H9 (cell line): ENCODE measurements around the gene UBE4B. TPM values are rescaled to one million over a fixed set of nuclear protein-coding genes. Genes with fewer than 3 reads are reported as not detected.

ENCODE experiments used
- DNase-seq: peaks from one replicate; pipeline ENCODE4 v3.0.0-alpha.2; 2017
- H2AFZ ChIP-seq: one replicate; pipeline ENCODE4 v1.6.1; 2013; ENCODE audit warnings: mild to moderate bottlenecking, low read length, control low read depth, moderate library complexity
- H2AK5ac ChIP-seq: 2 replicates; pipeline ENCODE4 v1.6.1; 2013; ENCODE audit warnings: low read length, control low read depth, mixed read lengths; ENCODE audit not compliant: insufficient read length
- H2BK120ac ChIP-seq: one replicate; pipeline ENCODE4 v1.6.1; 2013; ENCODE audit warnings: low read depth, mild to moderate bottlenecking, low read length, control low read depth, inconsistent platforms; ENCODE audit not compliant: poor library complexity, severe bottlenecking
- H2BK12ac ChIP-seq: 2 replicates; pipeline ENCODE4 v1.6.1; 2013; ENCODE audit warnings: low read length, control low read depth, mixed read lengths, low read depth; ENCODE audit not compliant: insufficient read length
- H2BK15ac ChIP-seq: 2 replicates; pipeline ENCODE4 v1.6.1; 2013; ENCODE audit warnings: low read depth, low read length, control low read depth
- H2BK20ac ChIP-seq: one replicate; pipeline ENCODE4 v1.6.1; 2013; ENCODE audit warnings: low read depth, mild to moderate bottlenecking, low read length, control low read depth, inconsistent platforms; ENCODE audit not compliant: poor library complexity, severe bottlenecking
- H2BK5ac ChIP-seq: 2 replicates; pipeline ENCODE4 v1.6.1; 2013; ENCODE audit warnings: low read length, control low read depth, mixed read lengths; ENCODE audit not compliant: insufficient read length
- H3K14ac ChIP-seq: 2 replicates; pipeline ENCODE4 v1.6.1; 2013; ENCODE audit warnings: low read length, control low read depth; ENCODE audit not compliant: insufficient read depth
- H3K18ac ChIP-seq: 2 replicates; pipeline ENCODE4 v1.6.1; 2013; ENCODE audit warnings: low read depth, mild to moderate bottlenecking, mixed read lengths, low read length, control low read depth; ENCODE audit not compliant: insufficient read length
- H3K23ac ChIP-seq: 2 replicates; pipeline ENCODE4 v1.6.1; 2013; ENCODE audit warnings: low read length, control low read depth, mixed read lengths, low read depth; ENCODE audit not compliant: insufficient read length
- H3K23me2 ChIP-seq: 2 replicates; pipeline ENCODE4 v1.6.1; 2013; ENCODE audit warnings: low read depth, mild to moderate bottlenecking, mixed read lengths, low read length, control low read depth; ENCODE audit not compliant: insufficient read length, poor library complexity, severe bottlenecking
- H3K27ac ChIP-seq: 2 replicates; pipeline ENCODE4 v1.5.1; 2013; ENCODE audit warnings: low read length, control low read depth, mixed read lengths, low read depth; ENCODE audit not compliant: insufficient read length
- H3K27me3 ChIP-seq: 2 replicates; pipeline ENCODE4 v1.6.1; 2013; ENCODE audit warnings: low read length, control low read depth, inconsistent platforms; ENCODE audit not compliant: insufficient read depth
- H3K4ac ChIP-seq: 2 replicates; pipeline ENCODE4 v1.6.1; 2013; ENCODE audit warnings: low read depth, mild to moderate bottlenecking, control low read depth, inconsistent platforms, low read length, moderate library complexity
- H3K4me1 ChIP-seq: 2 replicates; pipeline ENCODE4 v1.6.1; 2013; ENCODE audit warnings: low read length, control low read depth, inconsistent platforms; ENCODE audit not compliant: insufficient read depth
- H3K4me2 ChIP-seq: 2 replicates; pipeline ENCODE4 v1.6.1; 2013; ENCODE audit warnings: low read length, control low read depth, mixed read lengths; ENCODE audit not compliant: insufficient read length, insufficient read depth
- H3K56ac ChIP-seq: 2 replicates; pipeline ENCODE4 v1.6.1; 2013; ENCODE audit warnings: low read depth, mild to moderate bottlenecking, mixed read lengths, low read length, control low read depth; ENCODE audit not compliant: insufficient read length
- H3K79me1 ChIP-seq: 2 replicates; pipeline ENCODE4 v1.6.1; 2013; ENCODE audit warnings: low read depth, mild to moderate bottlenecking, moderate library complexity, low read length, control low read depth, inconsistent platforms; ENCODE audit not compliant: insufficient read depth, poor library complexity, severe bottlenecking
- H3K79me2 ChIP-seq: 2 replicates; pipeline ENCODE4 v1.6.1; 2013; ENCODE audit warnings: low read length, control low read depth, inconsistent platforms; ENCODE audit not compliant: insufficient read depth
- H3K9ac ChIP-seq: 2 replicates; pipeline ENCODE4 v1.6.1; 2013; ENCODE audit warnings: low read length, control low read depth, mixed read lengths; ENCODE audit not compliant: insufficient read length; ENCODE audit errors: extremely low read depth
- H3K9me3 ChIP-seq: one replicate; pipeline ENCODE4 v1.6.1; 2013; ENCODE audit warnings: low read depth, low read length, inconsistent platforms; ENCODE audit not compliant: control insufficient read depth
- H3T11ph ChIP-seq: one replicate; pipeline ENCODE4 v1.6.1; 2013; ENCODE audit warnings: mild to moderate bottlenecking, low read length, control low read depth, inconsistent platforms
- H4K20me1 ChIP-seq: one replicate; pipeline ENCODE4 v1.6.1; 2013; ENCODE audit not compliant: control insufficient read depth, insufficient read length, insufficient read depth
- H4K5ac ChIP-seq: 2 replicates; pipeline ENCODE4 v1.6.1; 2013; ENCODE audit warnings: low read depth, mild to moderate bottlenecking, mixed read lengths, low read length, control low read depth; ENCODE audit not compliant: insufficient read length
- H4K8ac ChIP-seq: replicated peaks from 2 replicates; pipeline ENCODE4 v1.6.1; 2013; ENCODE audit warnings: low read length, control low read depth, mixed read lengths, low read depth; ENCODE audit not compliant: insufficient read length
- H4K91ac ChIP-seq: 2 replicates; pipeline ENCODE4 v1.6.1; 2013; ENCODE audit warnings: low read depth, mild to moderate bottlenecking, moderate library complexity, mixed read lengths, low read length, control low read depth; ENCODE audit not compliant: insufficient read length
- H3K27ac Mint-ChIP-seq, 3 experiments: 2 replicates in 2 of 3; 3 replicates in 1 of 3; pipeline ENCODE4 v1.8.0; 2020 to 2021; ENCODE audit warnings: mixed read lengths in 3 of 3, mild to moderate bottlenecking in 1 of 3, moderate library complexity in 1 of 3
- H3K27me3 Mint-ChIP-seq: 2 replicates; pipeline ENCODE4 v1.8.0; 2021; ENCODE audit warnings: low read depth, mild to moderate bottlenecking, moderate library complexity, mixed read lengths
- H3K36me3 Mint-ChIP-seq, 3 experiments: 2 replicates in 2 of 3; 3 replicates in 1 of 3; pipeline ENCODE4 v1.8.0; 2020 to 2021; ENCODE audit warnings: low read depth in 3 of 3, mixed read lengths in 3 of 3; ENCODE audit not compliant: insufficient read depth in 1 of 3
- H3K4me1 Mint-ChIP-seq, 2 experiments: 2 replicates each; pipeline ENCODE4 v1.8.0; 2020; ENCODE audit warnings: mixed read lengths in 2 of 2
- H3K4me3 Mint-ChIP-seq, 2 experiments: 2 replicates in 1 of 2; 3 replicates in 1 of 2; pipeline ENCODE4 v1.8.0; 2020 to 2021; ENCODE audit warnings: mild to moderate bottlenecking in 2 of 2, mixed read lengths in 2 of 2, moderate library complexity in 1 of 2
- H3K9me3 Mint-ChIP-seq, 2 experiments: 2 replicates in 1 of 2; 3 replicates in 1 of 2; pipeline ENCODE4 v1.8.0; 2020; ENCODE audit warnings: mild to moderate bottlenecking in 2 of 2, mixed read lengths in 2 of 2, moderate library complexity in 1 of 2
- CTCF ChIP-seq: fragments of 200-600 bp; sonication (generic); conservative IDR thresholded peaks from 3 replicates; pipeline ENCODE4 v1.8.0; 2021; ENCODE audit warnings: antibody characterized with exemption, mild to moderate bottlenecking
- WGBS: extraction: QIAGEN DNeasy Blood & Tissue Kit; methylation state at CpG from one replicate; pipeline ENCODE4 v1.1.7; 2013; ENCODE audit warnings: missing lambda C conversion rate, low lambda C conversion rate, mixed read lengths; ENCODE audit not compliant: insufficient read length; ENCODE audit errors: extremely low coverage; 5-methylcytosine and 5-hydroxymethylcytosine counted together
- total RNA-seq: library from RNA; stranded (reverse); gene quantifications from 2 replicates; pipeline ENCODE4 v1.2.1, GENCODE V29; 2021

Gene UBE4B
- total RNA-seq, 1 experiment from 2014 or later: 67.6 TPM

GRCh38 chr1:10171105-10171767 lies 138.5 kb downstream of the UBE4B start:
- no peak for TF ChIP-seq CTCF
- peaks cover 2% of the 10 kb centered on the region for H4K20me1 ChIP-seq
- H3K9ac ChIP-seq: no peak overlapping the region
- H2AK5ac ChIP-seq: no peak overlapping the region
- H2BK120ac ChIP-seq: no peak overlapping the region
- peaks cover 5 to 7% of the 10 kb centered on the region in 2 experiments; a peak in 4 of 5 replicates for H3K9me3 Mint-ChIP-seq
- H3K79me2 ChIP-seq: no peaks in the 10 kb centered on the region
- H3K4me3 Mint-ChIP-seq: no peak overlapping the region
- WGBS: no CpG with 5 or more reads among the region's 16 CpGs
- H2BK5ac ChIP-seq: no peak overlapping the region
- no peak overlapping the region for H2BK12ac ChIP-seq
- peaks cover 33 to 58% (median 54%) of the 10 kb centered on the region in 3 experiments for H3K36me3 Mint-ChIP-seq
- peak overlapping the region in 2 of 3 experiments; percentile 13 to 82; a peak in 1 of 7 replicates for H3K27ac Mint-ChIP-seq
- no peaks in the 10 kb centered on the region for H3K9me3 ChIP-seq
- H3K18ac ChIP-seq: no peak overlapping the region
- no peak overlapping the region for H4K8ac ChIP-seq
- H3K14ac ChIP-seq: no peak overlapping the region
- H3K79me1 ChIP-seq: no peaks in the 10 kb centered on the region
- H3K4me2 ChIP-seq: no peak overlapping the region
- H3K23me2 ChIP-seq: no peaks in the 10 kb centered on the region
- no peak overlapping the region for H3K23ac ChIP-seq
- H3K27ac ChIP-seq: no peak overlapping the region
- H2BK15ac ChIP-seq: no peak overlapping the region
- H3K4ac ChIP-seq: no peak overlapping the region
- no peaks in the 10 kb centered on the region for H3K4me1 ChIP-seq
- H2AFZ ChIP-seq: no peak overlapping the region
- no peak overlapping the region for H2BK20ac ChIP-seq
- no peaks in the 10 kb centered on the region for H3K4me1 Mint-ChIP-seq
- no peaks in the 10 kb centered on the region for H3K27me3 ChIP-seq
- no peak overlapping the region for H4K91ac ChIP-seq
- no peak overlapping the region for H3K56ac ChIP-seq
- DNase-seq: no peak
- no peaks in the 10 kb centered on the region for H3K27me3 Mint-ChIP-seq
- no peak overlapping the region for H4K5ac ChIP-seq
- H3T11ph ChIP-seq: no peak overlapping the region
